COLO668 (cell line): ENCODE results near the gene NRXN3.
A peak's percentile ranks its signal among the peaks of the same experiment; 100 is the strongest.
"Not testable (repeated sequence)": the region's sequence is repeated elsewhere in the genome, so short reads cannot be mapped to it uniquely, and the experiment has no call there.

ENCODE experiments used
- DNase-seq: peaks from one replicate; lab custom pipeline; 2025; ENCODE audit not compliant: unreplicated experiment; lab: John Stamatoyannopoulos, UW

The NRXN3 gene

DNA sequence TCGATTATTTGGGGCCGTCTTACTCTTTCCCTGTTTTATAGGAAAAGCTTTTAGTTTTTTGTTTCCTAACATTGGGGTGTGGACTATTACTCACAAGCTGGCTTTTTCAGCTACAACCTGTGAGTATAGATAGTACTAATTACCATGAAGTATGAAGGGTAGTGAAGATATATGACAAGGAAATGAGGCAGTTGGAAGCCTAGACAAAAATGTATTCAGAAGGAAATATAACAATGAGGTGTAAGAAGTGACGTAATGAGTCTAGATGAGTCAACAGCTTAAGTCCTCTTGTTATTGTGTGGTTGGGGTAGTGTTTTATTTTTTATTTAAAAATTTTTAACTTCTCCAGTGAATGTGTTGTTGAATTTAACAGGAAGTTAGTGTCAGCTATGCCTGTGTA lies 804.5 kb downstream of the NRXN3 start:
- DNase-seq: no peak

GRCh38 chr14:78975734-78976133 lies 805.6 kb downstream of the NRXN3 start:
- DNase-seq: no peak

DNA sequence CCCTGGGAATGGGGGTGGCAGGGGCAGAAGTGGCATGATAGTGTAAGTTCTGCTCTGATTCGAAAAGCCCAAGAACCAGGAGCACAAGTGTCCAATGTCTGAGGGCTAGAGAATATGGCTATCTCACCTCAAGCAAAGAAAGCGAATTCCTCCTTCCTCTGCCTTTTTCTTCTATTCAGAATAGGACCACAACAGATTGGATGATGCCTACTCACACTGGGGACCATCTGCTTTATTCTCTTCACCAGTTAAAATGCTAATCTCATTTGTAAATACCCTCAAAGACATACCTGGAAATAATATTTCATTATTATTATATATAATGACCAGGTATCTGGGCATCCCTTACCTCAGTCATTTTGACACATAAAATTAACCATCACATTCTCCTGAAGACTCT lies 808.7 kb downstream of the NRXN3 start:
- DNase-seq: no peak

- DNase-seq: no peak
Measured at GRCh38 chr14:78982551-78982950, 812.4 kb downstream of the NRXN3 start.

DNA sequence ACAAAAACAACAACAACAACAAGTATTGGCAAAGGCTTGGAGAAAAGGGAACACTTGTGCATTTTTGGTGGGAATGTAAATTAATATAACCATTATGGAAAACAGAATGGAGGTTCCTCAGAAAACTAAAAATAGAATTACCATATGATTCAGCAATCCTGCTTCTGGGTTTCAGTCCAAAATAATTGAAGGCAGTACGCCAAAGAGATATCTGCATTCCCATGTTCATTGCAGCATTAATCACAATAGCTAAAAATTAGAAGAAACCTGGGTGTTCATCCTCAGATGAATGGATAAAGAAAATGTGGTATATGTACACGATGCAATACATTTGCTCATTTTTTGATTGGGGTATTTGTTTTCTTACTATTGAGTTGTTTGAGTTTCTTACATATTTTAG lies 813.0 kb downstream of the NRXN3 start:
- DNase-seq: no peak

- no peak for DNase-seq
Measured at GRCh38 chr14:78985668-78986381, 815.7 kb downstream of the NRXN3 start.

- no peak for DNase-seq
Measured at GRCh38 chr14:78986989-78987388, 816.8 kb downstream of the NRXN3 start.

GRCh38 chr14:78989221-78989620 lies 819.0 kb downstream of the NRXN3 start:
- DNase-seq: no peak

GRCh38 chr14:78992867-78993266 lies 822.7 kb downstream of the NRXN3 start:
- DNase-seq: no peak

GRCh38 chr14:78997811-78998210 lies 827.6 kb downstream of the NRXN3 start:
- DNase-seq: no peak

DNA sequence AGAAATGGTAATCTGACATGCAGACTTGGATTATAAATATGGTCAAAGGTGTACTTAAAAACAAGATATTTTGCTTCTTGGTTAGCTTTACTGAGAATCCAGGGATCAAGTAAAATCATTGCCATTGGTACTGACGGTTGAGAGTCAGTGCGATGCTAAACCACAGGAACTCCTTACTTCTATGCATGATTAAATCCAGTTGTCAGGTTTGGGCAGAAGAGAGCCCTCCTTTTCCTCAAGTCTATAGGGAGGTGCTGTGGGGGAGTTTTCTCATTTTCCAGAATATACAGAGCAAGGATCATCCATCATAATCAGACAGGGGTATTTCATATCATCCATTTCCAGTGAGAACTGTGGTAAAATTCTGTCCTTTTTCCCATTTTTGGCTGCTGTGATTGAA lies 839.1 kb downstream of the NRXN3 start:
- no peak for DNase-seq

- peak; percentile 22 for DNase-seq
Measured at GRCh38 chr14:79011091-79011919, 841.1 kb downstream of the NRXN3 start.

DNA sequence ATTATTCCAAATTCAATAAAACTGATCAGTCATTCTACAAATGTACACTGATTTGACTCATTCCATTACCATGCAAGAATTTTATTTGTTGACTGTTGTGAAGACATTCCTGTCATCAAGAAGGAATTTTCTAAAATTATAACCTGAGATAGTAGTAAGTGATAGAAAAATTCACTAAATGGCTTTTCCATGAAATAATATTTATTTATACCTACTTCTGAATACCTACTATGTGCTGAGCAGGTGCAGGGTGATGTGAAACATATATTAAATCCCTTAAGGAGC lies 841.7 kb downstream of the NRXN3 start:
- no peak for DNase-seq

- DNase-seq: peak; percentile 25
Measured at GRCh38 chr14:79016828-79017505, 846.8 kb downstream of the NRXN3 start.

GRCh38 chr14:79017561-79017960 lies 847.4 kb downstream of the NRXN3 start:
- no peak for DNase-seq

DNA sequence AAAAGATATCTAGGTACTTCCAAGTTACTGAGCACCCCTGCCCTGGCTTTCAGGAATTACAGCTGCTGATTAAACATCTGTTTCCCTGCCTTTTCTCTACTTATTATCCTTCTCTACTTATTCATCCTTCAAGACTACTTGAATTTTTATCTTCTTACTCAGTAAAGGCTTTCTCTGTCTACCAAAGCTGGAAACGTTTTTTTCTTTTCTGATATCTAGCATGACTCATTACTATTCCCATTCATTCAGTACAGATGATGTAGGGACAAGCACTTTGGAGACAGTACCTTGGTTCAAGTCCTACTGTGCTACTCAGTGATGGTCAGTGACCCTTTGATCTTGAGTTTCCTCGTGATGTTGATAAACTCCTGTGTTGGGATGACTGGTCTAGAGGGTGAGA lies 848.7 kb downstream of the NRXN3 start:
- no peak for DNase-seq

DNA sequence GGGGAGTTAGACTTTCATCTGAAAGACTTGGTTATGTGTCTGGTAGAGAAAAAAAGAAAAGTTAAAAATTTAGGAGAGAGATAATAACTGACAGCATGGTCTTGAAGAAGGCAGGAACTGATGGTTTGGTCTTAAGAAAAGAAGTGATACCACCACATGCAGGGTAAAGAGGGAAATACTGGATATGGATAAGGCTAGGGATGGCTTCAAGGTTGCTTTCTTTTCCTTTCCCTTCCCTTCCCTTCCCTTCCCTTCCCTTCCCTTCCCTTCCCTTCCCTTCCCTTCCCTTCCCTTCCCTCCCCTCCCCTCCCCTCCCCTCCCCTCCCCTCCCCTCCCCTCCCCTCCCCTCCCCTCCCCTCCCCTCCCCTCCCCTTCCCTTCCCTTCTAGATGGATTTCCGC lies 849.7 kb downstream of the NRXN3 start:
- not testable (repeated sequence) for DNase-seq

DNA sequence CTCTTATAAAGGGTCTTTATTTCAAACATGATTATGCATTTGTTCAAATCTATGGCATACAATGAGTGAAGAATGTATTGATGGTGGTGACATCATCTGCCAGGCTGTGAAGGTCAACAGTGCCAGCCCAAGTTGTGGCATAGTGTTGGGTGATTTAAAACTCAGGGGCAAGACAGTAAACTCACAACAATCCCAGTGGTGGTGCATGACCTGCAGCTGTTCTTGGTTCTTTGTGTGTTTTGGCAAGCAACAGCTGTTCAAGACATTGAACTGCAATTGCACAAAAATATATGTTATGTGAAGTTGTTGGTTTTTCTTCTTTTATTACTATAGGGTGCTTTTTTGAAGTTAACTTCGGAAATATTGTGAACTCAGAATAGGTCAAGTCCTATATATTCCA lies 851.6 kb downstream of the NRXN3 start:
- DNase-seq: no peak

DNA sequence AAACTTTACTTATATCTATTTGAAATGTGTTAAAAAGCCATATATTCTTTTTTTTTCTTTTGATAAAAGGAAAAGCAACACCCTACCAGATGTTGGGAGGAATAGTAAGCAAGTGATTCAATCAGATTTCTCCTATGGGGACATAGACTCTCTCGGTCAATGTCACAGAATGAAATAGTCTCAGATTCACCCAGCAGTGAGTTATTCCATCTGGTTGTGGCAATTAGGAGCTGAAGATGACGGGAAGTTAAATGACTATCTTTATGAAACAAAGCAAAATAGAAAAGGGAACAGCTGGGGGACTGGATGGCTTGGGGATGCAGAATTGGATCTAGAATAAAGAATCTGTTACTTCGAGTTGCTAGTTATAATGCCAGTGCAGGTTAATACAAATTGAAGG lies 857.0 kb downstream of the NRXN3 start:
- no peak for DNase-seq

DNA sequence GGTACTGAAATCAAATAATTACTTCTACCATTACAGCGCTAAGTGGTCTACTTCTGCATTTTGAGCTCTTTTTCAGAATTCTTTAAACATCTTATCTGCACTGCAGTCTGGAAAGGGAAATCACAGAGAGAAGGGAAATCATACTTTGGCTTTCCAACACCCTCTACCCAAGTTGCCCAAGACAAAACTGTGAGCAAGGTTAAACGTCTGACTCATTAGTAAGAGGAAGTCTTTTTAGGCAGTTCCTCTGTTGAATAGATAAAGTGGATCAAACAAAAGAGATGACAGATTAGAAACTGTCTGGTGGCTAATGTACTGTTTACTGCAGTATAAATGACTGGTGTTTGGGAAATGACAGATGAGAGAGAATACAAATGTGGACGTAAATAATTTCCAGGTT lies 858.1 kb downstream of the NRXN3 start:
- DNase-seq: no peak

GRCh38 chr14:79036441-79036840 lies 866.3 kb downstream of the NRXN3 start:
- no peak for DNase-seq

- no peak for DNase-seq
Measured at GRCh38 chr14:79037106-79037505, 866.9 kb downstream of the NRXN3 start.
